ENCODE data around the gene FAM83F.

Gene FAM83F

DNA sequence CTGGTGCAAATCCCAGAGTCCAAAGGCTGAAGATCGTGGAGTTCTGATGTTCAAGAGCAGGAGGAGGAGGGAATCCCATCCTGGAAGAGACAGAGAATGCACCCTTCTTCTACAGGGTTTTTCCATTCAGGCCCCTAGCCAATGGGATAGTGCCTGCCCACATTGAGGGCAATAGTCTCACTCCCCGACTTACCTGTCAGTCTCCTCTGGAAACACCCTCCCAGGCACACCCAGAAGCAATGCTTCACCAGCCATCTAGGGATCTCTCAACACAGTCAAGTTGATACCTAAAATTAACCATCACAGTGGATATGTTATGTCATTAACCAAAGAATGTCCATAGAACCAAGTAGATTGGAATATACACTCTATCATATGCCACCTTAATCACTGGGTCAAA, 72.9 kb downstream of the FAM83F start:
- no peaks in the 10 kb centered on the region for H3K9me3 ChIP-seq (ENCODE audit: insufficient read depth, low read length)
- no peaks in the 10 kb centered on the region for H3K36me3 ChIP-seq (replicated peaks; ENCODE audit: low read depth, low read length)
- H3K4me3 ChIP-seq (ENCODE audit: low read length), result no peak overlapping the region
- no peak overlapping the region for H3K9ac ChIP-seq (ENCODE audit: low read length)
- peaks cover 7% of the 10 kb centered on the region for H3K4me1 ChIP-seq (ENCODE audit: low read length)
- no peak overlapping the region for H2AFZ ChIP-seq (ENCODE audit: low read depth, low read length)
- H4K20me1 ChIP-seq (ENCODE audit: insufficient read depth, low read length), result peaks cover 45% of the 10 kb centered on the region
- no peaks in the 10 kb centered on the region for H3K27me3 ChIP-seq (ENCODE audit: low read depth, low read length)
- 0 out of 2 replicates have a peak, but pooled peaks cover 3% of the 10 kb centered on the region for H3K79me2 ChIP-seq (ENCODE audit: low read length)
- TF ChIP-seq, protein P1, sequence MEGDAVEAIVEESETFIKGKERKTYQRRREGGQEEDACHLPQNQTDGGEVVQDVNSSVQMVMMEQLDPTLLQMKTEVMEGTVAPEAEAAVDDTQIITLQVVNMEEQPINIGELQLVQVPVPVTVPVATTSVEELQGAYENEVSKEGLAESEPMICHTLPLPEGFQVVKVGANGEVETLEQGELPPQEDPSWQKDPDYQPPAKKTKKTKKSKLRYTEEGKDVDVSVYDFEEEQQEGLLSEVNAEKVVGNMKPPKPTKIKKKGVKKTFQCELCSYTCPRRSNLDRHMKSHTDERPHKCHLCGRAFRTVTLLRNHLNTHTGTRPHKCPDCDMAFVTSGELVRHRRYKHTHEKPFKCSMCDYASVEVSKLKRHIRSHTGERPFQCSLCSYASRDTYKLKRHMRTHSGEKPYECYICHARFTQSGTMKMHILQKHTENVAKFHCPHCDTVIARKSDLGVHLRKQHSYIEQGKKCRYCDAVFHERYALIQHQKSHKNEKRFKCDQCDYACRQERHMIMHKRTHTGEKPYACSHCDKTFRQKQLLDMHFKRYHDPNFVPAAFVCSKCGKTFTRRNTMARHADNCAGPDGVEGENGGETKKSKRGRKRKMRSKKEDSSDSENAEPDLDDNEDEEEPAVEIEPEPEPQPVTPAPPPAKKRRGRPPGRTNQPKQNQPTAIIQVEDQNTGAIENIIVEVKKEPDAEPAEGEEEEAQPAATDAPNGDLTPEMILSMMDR (IDR thresholded peaks at IDR 0.05; ENCODE audit: low read depth, low read length), result no peak
- TF ChIP-seq EZH2phosphoT487 (IDR thresholded peaks at IDR 0.05; ENCODE audit: low read depth), result no peak
- no peak overlapping the region for H3K27ac ChIP-seq (ENCODE audit: low read length)
- no peak overlapping the region for H3K4me2 ChIP-seq (ENCODE audit: low read length)

DNA sequence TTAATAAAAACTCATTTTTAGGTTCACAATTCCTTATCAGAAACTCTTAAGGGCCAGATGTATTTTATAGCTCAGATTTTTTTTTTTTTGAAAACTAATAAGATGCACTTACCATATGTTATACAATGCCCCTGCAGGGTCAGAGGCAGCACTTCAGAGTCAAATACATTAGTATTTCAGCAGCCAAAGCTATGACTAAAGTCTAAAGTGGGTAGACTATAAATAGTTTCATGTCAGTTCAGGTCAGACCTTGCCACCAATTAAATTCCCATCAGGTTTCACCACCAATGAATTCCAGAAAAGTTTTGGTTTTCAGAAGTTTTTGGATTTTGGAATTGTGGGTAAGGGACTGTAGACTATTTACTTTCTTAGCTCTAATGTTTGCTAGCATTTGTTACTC, 75.9 kb downstream of the FAM83F start:
- no peaks in the 10 kb centered on the region for H3K27me3 ChIP-seq (ENCODE audit: low read depth, low read length)
- H3K9ac ChIP-seq (ENCODE audit: low read length), result no peak overlapping the region
- no peak overlapping the region for H2AFZ ChIP-seq (ENCODE audit: low read depth, low read length)
- no peak overlapping the region for H3K4me2 ChIP-seq (ENCODE audit: low read length)
- no peak overlapping the region for H3K27ac ChIP-seq (ENCODE audit: low read length)
- peaks cover 25% of the 10 kb centered on the region for H4K20me1 ChIP-seq (ENCODE audit: insufficient read depth, low read length)
- H3K79me2 ChIP-seq (ENCODE audit: low read length), result no peaks in the 10 kb centered on the region
- TF ChIP-seq EZH2phosphoT487 (IDR thresholded peaks at IDR 0.05; ENCODE audit: low read depth), result no peak
- TF ChIP-seq, protein P1 (IDR thresholded peaks at IDR 0.05; ENCODE audit: low read depth, low read length), result no peak
- H3K9me3 ChIP-seq (ENCODE audit: insufficient read depth, low read length), result no peaks in the 10 kb centered on the region
- no peaks in the 10 kb centered on the region for H3K36me3 ChIP-seq (replicated peaks; ENCODE audit: low read depth, low read length)
- peaks cover 7% of the 10 kb centered on the region for H3K4me1 ChIP-seq (ENCODE audit: low read length)
- no peak overlapping the region for H3K4me3 ChIP-seq (ENCODE audit: low read length)

DNA sequence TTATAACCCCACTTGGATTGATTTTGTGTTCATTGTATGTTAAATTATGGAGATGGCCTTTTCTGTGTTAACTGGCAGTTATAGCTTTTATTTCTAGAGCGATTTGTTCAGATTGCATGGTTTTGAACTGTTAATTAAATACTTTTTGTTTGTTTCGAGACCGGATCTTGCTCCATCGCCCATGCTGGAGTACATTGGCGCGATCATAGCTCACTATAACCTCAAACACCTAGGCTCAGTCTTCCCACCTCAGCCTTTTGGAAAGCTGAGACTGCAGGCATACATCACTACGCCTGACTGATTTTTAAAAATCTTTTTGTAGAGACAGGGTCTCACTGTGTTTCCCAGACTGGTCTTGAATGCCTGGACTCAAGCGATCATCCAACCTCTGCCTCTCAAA, 77.0 kb downstream of the FAM83F start:
- TF ChIP-seq EZH2phosphoT487 (IDR thresholded peaks at IDR 0.05; ENCODE audit: low read depth), result no peak
- Histone ChIP-seq H3K79me2 (ENCODE audit: low read length) (no peaks in the 10 kb centered on the region), H3K4me1 (ENCODE audit: low read length) (peaks cover 7% of the 10 kb centered on the region), H3K27ac (ENCODE audit: low read length) (no peak overlapping the region), H2AFZ (ENCODE audit: low read depth, low read length) (no peak overlapping the region), H3K36me3 (replicated peaks; ENCODE audit: low read depth, low read length) (no peaks in the 10 kb centered on the region), H3K27me3 (ENCODE audit: low read depth, low read length) (no peaks in the 10 kb centered on the region), H3K9ac (ENCODE audit: low read length) (no peak overlapping the region), H3K9me3 (ENCODE audit: insufficient read depth, low read length) (no peaks in the 10 kb centered on the region), H4K20me1 (ENCODE audit: insufficient read depth, low read length) (peaks cover 23% of the 10 kb centered on the region), H3K4me3 (ENCODE audit: low read length) (no peak overlapping the region), H3K4me2 (ENCODE audit: low read length) (no peak overlapping the region)

DNA sequence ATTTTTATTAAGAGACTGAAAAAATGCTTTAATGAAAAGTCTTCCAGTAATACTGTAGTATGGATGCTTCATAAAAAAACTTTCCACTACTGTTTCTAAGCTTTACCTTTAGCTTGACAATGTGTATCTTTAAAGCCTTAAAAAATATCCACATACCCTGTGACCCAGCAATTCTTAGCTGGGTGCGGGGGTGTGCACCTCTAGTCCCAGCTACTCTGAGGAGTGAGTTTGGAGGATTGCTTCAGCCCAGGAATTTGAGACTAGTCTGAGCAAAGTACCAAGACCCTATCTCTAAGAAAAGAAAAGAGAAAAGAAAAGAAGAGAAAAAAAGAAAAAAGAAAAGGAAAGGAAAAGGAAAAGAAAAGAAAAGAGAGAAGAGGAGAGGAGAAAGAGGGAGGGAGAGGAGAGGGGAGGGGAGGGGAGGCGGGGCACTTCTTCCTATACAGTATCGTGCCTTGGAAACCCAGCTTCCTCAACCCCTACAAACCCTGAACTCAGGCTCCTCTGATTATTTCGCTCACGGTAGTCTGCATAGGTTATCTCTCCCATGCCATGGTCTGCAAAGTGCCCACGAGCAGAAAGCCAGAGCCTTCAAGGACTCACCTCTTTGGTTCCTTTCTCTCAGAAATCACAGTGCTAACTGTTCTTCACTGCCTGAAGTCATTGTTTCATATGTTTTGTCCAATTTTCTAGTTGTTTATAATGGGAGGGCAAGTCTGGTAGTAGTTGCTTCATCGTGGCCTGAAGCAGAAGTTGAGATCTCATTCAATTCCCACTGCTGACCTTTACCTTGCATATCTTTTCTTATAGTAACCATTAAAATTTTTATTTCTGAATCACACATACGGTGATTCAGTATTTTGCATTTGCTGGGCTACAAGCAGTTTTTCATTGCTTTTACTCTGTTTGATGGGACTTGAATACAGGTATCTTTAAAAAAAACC, 82.2 kb downstream of the FAM83F start:
- no peaks in the 10 kb centered on the region for H3K27me3 ChIP-seq (ENCODE audit: low read depth, low read length)
- no peak for TF ChIP-seq EZH2phosphoT487 (IDR thresholded peaks at IDR 0.05; ENCODE audit: low read depth)
- TF ChIP-seq, protein P1 (IDR thresholded peaks at IDR 0.05; ENCODE audit: low read depth, low read length), result no peak
- no peaks in the 10 kb centered on the region for H3K79me2 ChIP-seq (ENCODE audit: low read length)
- H3K36me3 ChIP-seq (replicated peaks; ENCODE audit: low read depth, low read length), result no peaks in the 10 kb centered on the region
- peaks cover 33% of the 10 kb centered on the region for H4K20me1 ChIP-seq (ENCODE audit: insufficient read depth, low read length)
- H3K4me3 ChIP-seq (ENCODE audit: low read length), result no peak overlapping the region
- H3K27ac ChIP-seq (ENCODE audit: low read length), result no peak overlapping the region
- no peak overlapping the region for H3K9ac ChIP-seq (ENCODE audit: low read length)
- H3K9me3 ChIP-seq (ENCODE audit: insufficient read depth, low read length), result no peaks in the 10 kb centered on the region
- H3K4me1 ChIP-seq (ENCODE audit: low read length), result no peaks in the 10 kb centered on the region
- no peak overlapping the region for H2AFZ ChIP-seq (ENCODE audit: low read depth, low read length)
- no peak overlapping the region for H3K4me2 ChIP-seq (ENCODE audit: low read length)

All from OCI-LY3 (cell line).